IMR-90 (cell line): Measurements from ENCODE around the gene KRTAP29-1. TPM values are rescaled to one million over a fixed set of nuclear protein-coding genes. Genes with fewer than 3 reads are reported as not detected.

Source experiments
- ATAC-seq: fragments of 200-7000 bp; cut with Tn5 transposase; 2 replicates; pipeline ENCODE4 v1.9.1; 2020; ENCODE audit warnings: low read depth, mild to moderate bottlenecking, moderate library complexity
- BruUV-seq: library from RNA; stranded (reverse); fragments of 400-500 nt; replicated peaks from 2 replicates; lab custom pipeline; 2021; lab: Mats Ljungman, UMichigan
- CTCF ChIA-PET: fragments of 300-600 bp; formaldehyde crosslinking; extraction: SDS; loops from one replicate; lab custom pipeline; 2021; ENCODE audit warnings: antibody characterized with exemption; lab: Yijun Ruan, JAX
- POLR2A ChIA-PET: fragments of 300-600 bp; sonication (Branson Sonifier 250); formaldehyde crosslinking; loops from one replicate; lab custom pipeline; 2022; ENCODE audit warnings: antibody characterized with exemption; ENCODE audit not compliant: unreplicated experiment; lab: Charles Lee
- DNase-seq: peaks from one replicate; pipeline ENCODE4 v3.0.0; 2013
- H2AFZ ChIP-seq: replicated peaks from 2 replicates; pipeline ENCODE3; 2013; ENCODE audit warnings: low read length, mild to moderate bottlenecking; ENCODE audit not compliant: poor library complexity
- H2AK5ac ChIP-seq: 2 replicates; pipeline ENCODE4 v1.6.1; 2013; ENCODE audit warnings: low read depth, low read length, inconsistent platforms
- H2AK9ac ChIP-seq: replicated peaks from 2 replicates; pipeline ENCODE3; 2013; ENCODE audit warnings: mild to moderate bottlenecking, low read depth, low read length, moderate library complexity; ENCODE audit not compliant: poor library complexity
- H2BK120ac ChIP-seq: 2 replicates; pipeline ENCODE4 v1.6.1; 2013; ENCODE audit warnings: low read depth, low read length, inconsistent platforms
- H2BK15ac ChIP-seq: 3 replicates; pipeline ENCODE4 v1.6.1; 2013; ENCODE audit warnings: low read depth, low read length, inconsistent platforms
- H2BK20ac ChIP-seq: 2 replicates; pipeline ENCODE4 v1.6.1; 2013; ENCODE audit warnings: low read depth, mild to moderate bottlenecking, inconsistent platforms, low read length, moderate library complexity
- H2BK5ac ChIP-seq: 2 replicates; pipeline ENCODE4 v1.6.1; 2013; ENCODE audit warnings: mild to moderate bottlenecking, low read depth, low read length, inconsistent platforms; ENCODE audit not compliant: poor library complexity, severe bottlenecking
- H3K14ac ChIP-seq: replicated peaks from 2 replicates; pipeline ENCODE4 v1.6.1; 2013; ENCODE audit warnings: low read depth, low read length, inconsistent platforms
- H3K18ac ChIP-seq: 2 replicates; pipeline ENCODE4 v1.6.1; 2013; ENCODE audit warnings: low read depth, low read length, control low read depth
- H3K23ac ChIP-seq: 2 replicates; pipeline ENCODE4 v1.6.1; 2013; ENCODE audit warnings: low read depth, low read length, inconsistent platforms
- H3K27ac ChIP-seq: 2 replicates; pipeline ENCODE4 v1.5.1; 2013; ENCODE audit warnings: mild to moderate bottlenecking, control low read depth, low read length; ENCODE audit not compliant: insufficient read depth
- H3K27me3 ChIP-seq: 2 replicates; pipeline ENCODE4 v1.6.1; 2013; ENCODE audit warnings: low read length; ENCODE audit not compliant: control insufficient read depth, insufficient read depth
- H3K36me3 ChIP-seq: 2 replicates; pipeline ENCODE4 v1.6.1; 2013; ENCODE audit warnings: low read length, mixed read lengths; ENCODE audit not compliant: control insufficient read depth, insufficient read depth
- H3K4ac ChIP-seq: 2 replicates; pipeline ENCODE4 v1.6.1; 2013; ENCODE audit warnings: low read depth, low read length, inconsistent platforms
- H3K4me1 ChIP-seq: 2 replicates; pipeline ENCODE4 v1.6.1; 2013; ENCODE audit warnings: low read length, mixed read lengths; ENCODE audit not compliant: control insufficient read depth, insufficient read depth
- H3K4me2 ChIP-seq: 2 replicates; pipeline ENCODE4 v1.6.1; 2013; ENCODE audit warnings: low read depth, mild to moderate bottlenecking, control low read depth, low read length, moderate library complexity
- H3K4me3 ChIP-seq: 2 replicates; pipeline ENCODE4 v1.5.1; 2013; ENCODE audit warnings: low read depth, mild to moderate bottlenecking, control low read depth, low read length, moderate library complexity; ENCODE audit not compliant: insufficient read depth
- H3K56ac ChIP-seq: 2 replicates; pipeline ENCODE4 v1.6.1; 2013; ENCODE audit warnings: low read length, inconsistent platforms; ENCODE audit not compliant: insufficient read depth; ENCODE audit errors: extremely low read depth
- H3K79me1 ChIP-seq, 2 experiments: 2 replicates each; pipeline ENCODE4 v1.6.1; 2013; ENCODE audit warnings: low read length in 2 of 2, inconsistent platforms in 1 of 2, low read depth in 1 of 2
- H3K9ac ChIP-seq: 2 replicates; pipeline ENCODE4 v1.6.1; 2013; ENCODE audit warnings: low read depth, low read length, control low read depth
- H3K9me1 ChIP-seq: 2 replicates; pipeline ENCODE4 v1.6.1; 2013; ENCODE audit warnings: low read length, inconsistent platforms; ENCODE audit not compliant: insufficient read depth
- H3K9me3 ChIP-seq: 2 replicates; pipeline ENCODE4 v1.6.1; 2013; ENCODE audit warnings: low read length; ENCODE audit not compliant: control insufficient read depth, insufficient read depth
- H4K20me1 ChIP-seq: 2 replicates; pipeline ENCODE4 v1.6.1; 2013; ENCODE audit warnings: low read length, inconsistent platforms; ENCODE audit not compliant: insufficient read depth
- H4K5ac ChIP-seq: 2 replicates; pipeline ENCODE4 v1.6.1; 2013; ENCODE audit warnings: mild to moderate bottlenecking, low read depth, low read length, control low read depth
- H4K8ac ChIP-seq, 2 experiments: 2 replicates each; pipeline ENCODE4 v1.6.1; 2013; ENCODE audit warnings: low read depth in 2 of 2, low read length in 2 of 2, control low read depth in 1 of 2, inconsistent platforms in 1 of 2
- H4K91ac ChIP-seq: 2 replicates; pipeline ENCODE4 v1.6.1; 2013; ENCODE audit warnings: low read depth, low read length, inconsistent platforms; ENCODE audit not compliant: insufficient read depth
- CTCF ChIP-seq: conservative IDR thresholded peaks from 2 replicates; pipeline ENCODE4 v1.5.1; 2012; ENCODE audit warnings: mild to moderate bottlenecking, low read depth, low read length, improper control_type of control experiment
- RFX5 ChIP-seq: IDR thresholded peaks from 2 replicates; pipeline ENCODE4 v1.8.0; 2012; ENCODE audit warnings: low read depth, mild to moderate bottlenecking, low read length, moderate library complexity
- SMC3 ChIP-seq: fragments of 150-350 bp; IDR thresholded peaks from 2 replicates; pipeline ENCODE4 v1.6.1; 2016; ENCODE audit warnings: low read depth, mild to moderate bottlenecking, antibody characterized with exemption, low read length, moderate library complexity
- WGBS, 2 experiments: methylation state at CpG; one replicate each; pipeline versions ENCODE4 v1.1.5 to v1.1.7; 2013; ENCODE audit warnings: missing lambda C conversion rate in 2 of 2; ENCODE audit not compliant: insufficient read length in 1 of 2; ENCODE audit errors: extremely low coverage in 2 of 2; 5-methylcytosine and 5-hydroxymethylcytosine counted together
- dilution Hi-C: fragments of 300-500 bp; cut with HindIII; formaldehyde crosslinking; loops from one replicate; pipeline ENCODE4 v1.14.3; 2018; ENCODE audit warnings: low sequenced_read_pairs; ENCODE audit not compliant: unreplicated experiment
- in situ Hi-C: fragments of 300-500 bp; cut with MboI; formaldehyde crosslinking; loops from 3 replicates; pipeline ENCODE4 v1.14.3; 2019; ENCODE audit warnings: low sequenced_read_pairs, inconsistent platforms, mixed read lengths
- intact Hi-C: fragments of 100-400 bp; cut with micrococcal nuclease; formaldehyde crosslinking; loops from 2 replicates; pipeline ENCODE4 v1.10.0; 2022
- polyA plus RNA-seq, 3 experiments: library from polyadenylated mRNA; depleted of rRNA; stranded (reverse); fragments of >200 nt; gene quantifications; 2 replicates each; pipeline ENCODE4 v1.2.3, GENCODE V29; 2012; ENCODE audit warnings: low replicate concordance in 1 of 3
- total RNA-seq: library from RNA; depleted of rRNA; stranded (reverse); fragments of >200 nt; gene quantifications from 2 replicates; pipeline ENCODE4 v1.2.3, GENCODE V29; 2012

Gene KRTAP29-1
- total and polyA plus RNA-seq, 2 of the 4 experiments (the other 2 are of a cell fraction): not detected

GRCh38 chr17:41340934-41341861, 38.5 kb upstream of the KRTAP29-1 start:
- Histone ChIP-seq H3K56ac (no peak overlapping the region), H3K4me1 (peaks cover 6% of the 10 kb centered on the region), H4K20me1 (no peaks in the 10 kb centered on the region), H3K36me3 (no peaks in the 10 kb centered on the region), H2AFZ (no peak overlapping the region), H4K91ac (no peak overlapping the region), H2BK15ac (no peak overlapping the region), H3K27ac (no peak overlapping the region), H2AK9ac (no peak overlapping the region), H3K14ac (no peak overlapping the region), H4K8ac (no peak overlapping the region), H3K4me2 (no peak overlapping the region), H3K27me3 (no peaks in the 10 kb centered on the region; the same call in 1 of the 2 replicates), H3K18ac (no peak overlapping the region), H3K79me1 (no peaks in the 10 kb centered on the region), H2BK120ac (no peak overlapping the region), H3K9ac (no peak overlapping the region), H3K4me3 (no peak overlapping the region), H2BK5ac (no peak overlapping the region), H2BK20ac (no peak overlapping the region), H3K9me3 (peaks cover 7% of the 10 kb centered on the region), H3K4ac (no peak overlapping the region), H2AK5ac (no peak overlapping the region), H3K9me1 (peaks cover 3% of the 10 kb centered on the region; the same call in 1 of the 2 replicates), H3K23ac (no peak overlapping the region), H4K5ac (no peak overlapping the region)
- in situ Hi-C loops: no loop called here
- ChIA-PET POLR2A (no interaction called here), CTCF (interaction anchor here (1.1 to 1.2 kb wide), 2 partner anchors 11 to 208 kb away, joined by 4 to 5 read pairs; no protein-coding TSS in a partner anchor)
- TF ChIP-seq CTCF: no peak
- no peak for TF ChIP-seq RFX5
- TF ChIP-seq SMC3: no peak
- intact Hi-C loops: no loop called here
- dilution Hi-C loops: no loop called here
- no peak for DNase-seq
- 71% methylated on average over 1 of the region's 7 CpGs; no CpG with 5 or more reads in 1 of the 2 experiments for WGBS, 2 experiments
- no peak for ATAC-seq
- BruUV-seq: no TSS peak
